Activated CD8-positive, alpha-beta T cell treated with anti-CD3 and anti-CD28 coated beads for 36 hours (primary cell): ENCODE results near the gene LYRM7. TPM values are rescaled to one million over a fixed set of nuclear protein-coding genes. Genes with fewer than 3 reads are reported as not detected.

ENCODE experiments used
- ATAC-seq: fragments of 200-7000 bp; cut with Tn5 transposase; one replicate; pipeline ENCODE4 v1.10.0; 2021; ENCODE audit warnings: mild to moderate bottlenecking, moderate library complexity
- CTCF ChIA-PET: fragments of 350-600 bp; sonication (Branson Sonifier 250); formaldehyde crosslinking; loops from one replicate; lab custom pipeline; 2021; ENCODE audit warnings: antibody characterized with exemption; lab: Charles Lee
- POLR2A ChIA-PET: fragments of 350-600 bp; sonication (Branson Sonifier 250); formaldehyde crosslinking; loops from one replicate; lab custom pipeline; 2021; ENCODE audit warnings: antibody characterized with exemption; lab: Charles Lee
- DNase-seq: peaks from one replicate; pipeline ENCODE4 v3.0.0-alpha.2; 2020
- H3K27ac Mint-ChIP-seq: one replicate; pipeline ENCODE4 v1.8.0; 2021; ENCODE audit warnings: mild to moderate bottlenecking, mixed read lengths
- H3K27me3 Mint-ChIP-seq: one replicate; pipeline ENCODE4 v1.8.0; 2021; ENCODE audit warnings: mixed read lengths
- H3K36me3 Mint-ChIP-seq: one replicate; pipeline ENCODE4 v1.8.0; 2021; ENCODE audit warnings: low read depth, mixed read lengths
- H3K4me1 Mint-ChIP-seq: one replicate; pipeline ENCODE4 v1.8.0; 2021; ENCODE audit warnings: low read depth, mixed read lengths
- H3K4me3 Mint-ChIP-seq: one replicate; pipeline ENCODE4 v1.8.0; 2021; ENCODE audit warnings: mild to moderate bottlenecking, moderate library complexity, mixed read lengths
- H3K9me3 Mint-ChIP-seq: one replicate; pipeline ENCODE4 v1.8.0; 2021; ENCODE audit warnings: mixed read lengths
- CTCF ChIP-seq: fragments of 200-600 bp; IDR thresholded peaks from one replicate; pipeline ENCODE4 v1.8.0; 2022; ENCODE audit warnings: antibody characterized with exemption, mild to moderate bottlenecking
- intact Hi-C: fragments of 100-400 bp; cut with micrococcal nuclease; formaldehyde crosslinking; loops from one replicate; pipeline ENCODE4 v1.10.0; 2022
- total RNA-seq, 2 experiments: library from RNA; stranded (reverse); gene quantifications; one replicate each; pipeline ENCODE4 v1.2.3, GENCODE V29; 2021

The LYRM7 gene
- total RNA-seq, 2 experiments from 2014 or later: 23.2 to 24.0 TPM

DNA sequence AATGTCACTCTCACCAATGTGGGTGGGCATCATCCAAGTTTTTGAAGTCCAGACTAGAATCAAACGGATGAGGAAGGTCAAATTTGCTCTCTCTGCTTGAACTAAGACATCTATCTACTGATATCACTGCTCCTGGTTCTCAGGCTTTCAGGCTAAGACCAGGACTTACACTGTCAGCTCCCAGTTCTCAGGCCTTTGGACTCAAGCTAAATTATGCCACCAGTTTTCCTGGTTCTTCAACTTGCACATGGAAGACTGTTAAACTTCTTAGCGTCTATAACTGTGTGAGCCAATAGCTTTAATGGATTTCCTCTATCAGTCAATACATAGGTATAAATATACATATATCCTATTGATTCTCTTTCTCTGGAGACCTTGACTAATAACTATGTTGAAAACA, 35.3 kb downstream of the LYRM7 start:
- intact Hi-C loops: no loop called here
- CTCF ChIA-PET: no interaction called here

DNA sequence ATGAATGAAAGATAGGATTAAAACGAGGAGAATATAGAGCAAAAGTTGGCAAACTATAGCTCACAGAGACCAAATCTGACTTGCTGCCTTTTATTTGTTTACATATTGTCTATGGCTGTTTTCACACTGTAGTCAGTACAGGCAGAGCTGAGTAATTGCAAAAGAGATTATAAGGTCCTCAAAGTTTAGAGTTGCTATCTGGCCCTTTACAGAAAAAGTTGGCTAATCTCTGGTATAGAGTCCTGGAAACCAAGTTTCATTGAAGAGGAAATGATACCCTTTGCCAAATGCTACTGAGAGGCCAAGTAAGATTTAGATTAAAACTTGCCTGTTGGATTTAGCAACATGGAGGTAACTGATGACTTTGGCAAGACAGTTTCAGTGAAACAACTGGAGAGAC, 36.0 kb downstream of the LYRM7 start:
- TF ChIP-seq CTCF: no peak
- ChIA-PET POLR2A (interaction anchor here (0.9 kb wide), 1 partner anchor 8 kb away, joined by 3 read pairs; no protein-coding TSS in a partner anchor), CTCF (interaction anchor here (1.1 kb wide), 1 partner anchor 13 kb away, joined by 3 read pairs; no protein-coding TSS in a partner anchor)
- peaks cover 51% of the 10 kb centered on the region for H3K4me1 Mint-ChIP-seq
- H3K27me3 Mint-ChIP-seq: no peaks in the 10 kb centered on the region
- H3K36me3 Mint-ChIP-seq: peaks cover 9% of the 10 kb centered on the region
- H3K4me3 Mint-ChIP-seq: no peak overlapping the region
- intact Hi-C loops: no loop called here
- DNase-seq: no peak
- no peak for ATAC-seq
- H3K9me3 Mint-ChIP-seq: no peaks in the 10 kb centered on the region
- no peak overlapping the region for H3K27ac Mint-ChIP-seq

More for the DNA sequence above, 35.3 kb downstream of the LYRM7 start:
- H3K27me3 Mint-ChIP-seq: no peaks in the 10 kb centered on the region
- no peak for TF ChIP-seq CTCF
- H3K36me3 Mint-ChIP-seq: peaks cover 9% of the 10 kb centered on the region
- H3K27ac Mint-ChIP-seq: no peak overlapping the region
- no peak overlapping the region for H3K4me3 Mint-ChIP-seq
- DNase-seq (no peak), ATAC-seq (no peak)
- peaks cover 44% of the 10 kb centered on the region for H3K4me1 Mint-ChIP-seq
- POLR2A ChIA-PET: interaction anchor here (0.6 to 0.9 kb wide), 2 partner anchors 9 to 34 kb away, joined by 3 read pairs; no protein-coding TSS in a partner anchor
- no peaks in the 10 kb centered on the region for H3K9me3 Mint-ChIP-seq

- no peak for ATAC-seq
- H3K27ac Mint-ChIP-seq: peak overlapping the region; percentile 97
- peaks cover 63% of the 10 kb centered on the region for H3K4me1 Mint-ChIP-seq
- peak overlapping the region; percentile 76 for H3K4me3 Mint-ChIP-seq
- ChIA-PET CTCF (interaction anchor here (0.9 to 1.3 kb wide), 5 partner anchors 9 to 173 kb away, joined by 3 to 7 read pairs (median 3); partner anchors contain the start of gene CDC42SE2), POLR2A (interaction anchor here (0.6 to 2.7 kb wide), 12 partner anchors 13 to 185 kb away, joined by 3 to 13 read pairs (median 3); no protein-coding TSS in a partner anchor)
- intact Hi-C loops: loop anchor here (2.0 kb wide), 2 partner anchors 38 to 48 kb away; partner anchors contain the start of gene LYRM7
- no peak for TF ChIP-seq CTCF
- peaks cover 10% of the 10 kb centered on the region for H3K36me3 Mint-ChIP-seq
- H3K27me3 Mint-ChIP-seq: no peaks in the 10 kb centered on the region
- H3K9me3 Mint-ChIP-seq: no peaks in the 10 kb centered on the region
- DNase-seq: no peak
Measured at GRCh38 chr5:131209175-131209505, 38.4 kb downstream of the LYRM7 start.

DNA sequence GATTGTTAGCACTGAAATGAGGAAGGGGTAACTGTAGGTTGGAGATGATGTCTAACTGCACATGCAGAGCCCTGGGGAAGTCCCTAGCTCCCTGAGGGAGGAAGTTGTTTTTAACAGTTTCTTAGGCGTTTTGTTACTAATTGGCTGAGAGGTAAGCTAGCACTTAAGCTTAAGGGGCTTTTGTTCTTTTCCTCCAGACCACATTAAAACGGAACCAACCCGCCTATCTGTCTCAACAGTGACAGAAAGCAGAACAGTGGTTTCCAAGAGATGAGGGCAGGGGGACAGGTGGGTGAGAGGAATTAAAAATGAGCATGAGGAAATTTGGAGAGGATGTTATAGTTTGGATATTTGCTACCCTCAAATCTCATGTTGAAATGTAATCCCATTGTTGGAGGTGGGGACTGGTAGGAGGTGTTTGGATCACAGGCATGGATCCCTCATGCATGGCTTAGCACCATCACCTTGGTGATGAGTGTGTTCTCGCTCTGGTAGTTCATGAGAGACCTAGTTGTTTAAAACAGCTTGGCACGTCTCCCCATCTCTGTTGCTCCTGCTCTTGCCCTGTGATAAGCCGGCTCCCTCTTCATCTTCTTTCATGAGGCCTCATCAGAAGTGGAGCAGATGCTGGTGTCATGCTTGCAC, 38.9 kb downstream of the LYRM7 start:
- POLR2A ChIA-PET: interaction anchor here (0.7 to 2.7 kb wide), 11 partner anchors 8 to 180 kb away, joined by 3 to 13 read pairs (median 3); no protein-coding TSS in a partner anchor
- TF ChIP-seq CTCF: no peak
- no peaks in the 10 kb centered on the region for H3K27me3 Mint-ChIP-seq
- H3K36me3 Mint-ChIP-seq: peaks cover 10% of the 10 kb centered on the region
- peak overlapping the region; percentile 76 for H3K4me3 Mint-ChIP-seq
- intact Hi-C loops: loop anchor here (2.0 kb wide), 2 partner anchors 39 to 47 kb away; partner anchors contain the start of gene LYRM7
- DNase-seq (peak; percentile 74), ATAC-seq (peak; percentile 96)
- no peaks in the 10 kb centered on the region for H3K9me3 Mint-ChIP-seq
- peaks cover 68% of the 10 kb centered on the region for H3K4me1 Mint-ChIP-seq
- CTCF ChIA-PET: interaction anchor here (0.9 to 1.3 kb wide), 5 partner anchors 10 to 172 kb away, joined by 3 to 7 read pairs (median 3); partner anchors contain the start of gene CDC42SE2
- H3K27ac Mint-ChIP-seq: peak overlapping the region; percentile 97

DNA sequence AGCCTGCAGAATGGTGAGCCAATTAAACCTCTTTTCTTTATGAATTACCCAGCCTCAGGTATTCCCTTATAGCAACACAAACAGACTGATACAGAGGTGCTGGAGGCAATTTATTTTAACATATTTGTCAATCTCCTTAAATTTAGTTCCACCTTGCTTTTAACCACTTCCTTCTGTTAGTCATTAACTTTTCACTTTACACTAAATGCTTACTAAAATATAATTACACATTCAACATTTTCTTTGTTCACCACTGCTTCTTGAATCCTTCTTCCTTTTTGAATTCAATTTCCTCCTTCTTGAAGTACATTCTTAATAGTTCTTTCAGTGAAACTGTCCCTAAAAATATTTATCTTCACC, 39.4 kb downstream of the LYRM7 start:
- no peak for TF ChIP-seq CTCF
- ATAC-seq: no peak
- Mint-ChIP-seq H3K36me3 (peaks cover 10% of the 10 kb centered on the region), H3K4me3 (peak overlapping the region; percentile 76), H3K27ac (peak overlapping the region; percentile 97), H3K27me3 (no peaks in the 10 kb centered on the region), H3K4me1 (peaks cover 72% of the 10 kb centered on the region), H3K9me3 (no peaks in the 10 kb centered on the region)
- ChIA-PET POLR2A (interaction anchor here (0.7 to 2.7 kb wide), 6 partner anchors 9 to 168 kb away, joined by 3 to 13 read pairs (median 3); no protein-coding TSS in a partner anchor), CTCF (interaction anchor here (1.0 kb wide), 1 partner anchor 172 kb away, joined by 3 read pairs; no protein-coding TSS in a partner anchor)
- DNase-seq: no peak
- intact Hi-C loops: no loop called here
